HG03280 (cell line): ENCODE results near the gene CAMK1D.
"Not testable (repeated sequence)": the region's sequence is repeated elsewhere in the genome, so short reads cannot be mapped to it uniquely, and the experiment has no call there.

Source experiments
- ATAC-seq: cut with Tn5 transposase; IDR thresholded peaks from one replicate; pipeline ENCODE4 v1.9.1; 2021; ENCODE audit warnings: mild to moderate bottlenecking, moderate library complexity; ENCODE audit not compliant: unreplicated experiment

The CAMK1D gene

DNA sequence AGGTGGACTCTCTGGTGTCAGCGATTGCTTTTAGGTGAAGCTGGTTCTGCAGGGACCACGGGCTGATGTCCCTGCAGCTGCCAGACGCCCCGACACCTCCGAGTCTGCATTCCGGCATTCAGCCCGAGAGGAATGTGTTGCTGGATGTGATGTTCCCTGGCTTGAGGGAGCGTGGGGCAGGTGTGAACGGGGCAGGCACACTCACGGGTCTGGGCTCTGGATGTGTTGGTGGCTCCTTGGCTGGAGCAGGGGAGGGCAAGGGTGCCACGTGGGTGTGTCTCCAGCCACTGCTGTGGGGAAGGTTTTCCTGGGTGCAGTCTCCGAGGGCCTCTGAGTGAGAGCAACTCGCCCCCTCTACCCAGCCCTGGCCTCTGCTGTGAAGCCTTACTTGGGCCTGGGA is 140.5 kb downstream of the CAMK1D start:
- ATAC-seq = no peak

DNA sequence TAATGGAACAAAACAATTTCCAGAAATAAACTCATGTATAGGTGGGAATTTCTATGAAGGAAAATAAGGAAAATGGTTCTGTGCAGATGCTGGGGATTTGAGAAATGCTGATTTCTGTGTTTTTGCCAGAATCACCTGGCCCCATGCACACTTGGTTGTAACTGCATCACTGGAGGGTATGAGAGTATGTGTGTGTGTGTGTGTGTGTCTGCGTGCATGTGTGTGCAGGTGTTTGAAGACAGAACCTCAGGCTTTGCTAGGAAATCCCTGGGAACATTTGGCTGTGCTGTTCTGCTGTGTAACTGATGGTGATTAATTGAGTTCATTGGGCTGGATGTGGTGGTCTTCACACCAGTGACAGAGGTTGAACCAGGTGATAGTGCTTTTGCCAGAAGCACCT is 141.6 kb downstream of the CAMK1D start:
- no peak for ATAC-seq

DNA sequence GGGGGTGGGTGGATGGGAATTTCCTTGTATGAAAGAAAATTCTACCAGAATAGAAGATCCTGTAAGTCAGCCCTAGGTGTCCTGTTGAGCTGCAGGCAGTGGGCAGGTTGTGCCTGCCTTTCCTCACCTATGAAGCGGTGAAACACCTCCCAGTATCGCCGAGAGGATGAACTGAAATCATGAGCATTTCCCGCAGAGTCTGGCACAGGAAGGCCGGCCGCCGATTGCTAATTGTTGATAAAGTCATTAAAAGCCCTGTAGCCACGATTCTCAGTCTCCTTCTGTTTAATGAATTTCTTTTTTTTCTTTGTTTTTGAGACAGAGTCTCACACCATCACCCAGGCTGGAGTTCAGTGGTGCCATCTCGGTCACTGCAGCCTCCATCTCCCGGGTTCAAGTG is 142.1 kb downstream of the CAMK1D start:
- no peak for ATAC-seq

GRCh38 chr10:12492016-12492415 is 142.7 kb downstream of the CAMK1D start:
- ATAC-seq = no peak

GRCh38 chr10:12497046-12497445 is 147.7 kb downstream of the CAMK1D start:
- ATAC-seq = not testable (repeated sequence)

GRCh38 chr10:12499076-12499986 is 150.0 kb downstream of the CAMK1D start:
- ATAC-seq = no peak

GRCh38 chr10:12500381-12501303 is 151.3 kb downstream of the CAMK1D start:
- no peak for ATAC-seq

- no peak for ATAC-seq
Observed at GRCh38 chr10:12501324-12501723, 152.0 kb downstream of the CAMK1D start.

GRCh38 chr10:12501841-12502525 is 152.6 kb downstream of the CAMK1D start:
- no peak for ATAC-seq

- ATAC-seq = no peak
Observed at GRCh38 chr10:12502526-12503274, 153.4 kb downstream of the CAMK1D start.

DNA sequence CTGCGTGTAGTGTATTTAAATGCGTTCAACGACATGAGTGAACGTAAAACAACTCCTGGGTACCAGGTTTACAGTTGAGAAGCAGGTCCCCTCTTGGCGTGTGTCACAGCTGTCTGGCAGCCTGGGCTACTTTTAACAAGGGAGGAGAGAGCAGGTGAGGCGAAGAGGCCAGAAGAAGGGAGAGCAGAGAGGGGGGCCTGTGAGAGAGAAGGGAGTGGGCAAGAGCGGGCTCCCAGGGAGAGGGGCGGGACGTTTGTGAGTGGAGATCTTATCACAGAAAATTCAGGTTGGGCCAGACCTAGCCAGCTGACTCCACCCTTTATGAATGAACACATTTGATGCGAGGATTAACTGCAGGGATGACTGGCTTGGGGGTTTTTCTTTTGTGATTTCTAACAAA is 154.0 kb downstream of the CAMK1D start:
- ATAC-seq = no peak

- no peak for ATAC-seq
Observed at GRCh38 chr10:12504176-12504575, 154.8 kb downstream of the CAMK1D start.

GRCh38 chr10:12504628-12505027 is 155.3 kb downstream of the CAMK1D start:
- no peak for ATAC-seq

DNA sequence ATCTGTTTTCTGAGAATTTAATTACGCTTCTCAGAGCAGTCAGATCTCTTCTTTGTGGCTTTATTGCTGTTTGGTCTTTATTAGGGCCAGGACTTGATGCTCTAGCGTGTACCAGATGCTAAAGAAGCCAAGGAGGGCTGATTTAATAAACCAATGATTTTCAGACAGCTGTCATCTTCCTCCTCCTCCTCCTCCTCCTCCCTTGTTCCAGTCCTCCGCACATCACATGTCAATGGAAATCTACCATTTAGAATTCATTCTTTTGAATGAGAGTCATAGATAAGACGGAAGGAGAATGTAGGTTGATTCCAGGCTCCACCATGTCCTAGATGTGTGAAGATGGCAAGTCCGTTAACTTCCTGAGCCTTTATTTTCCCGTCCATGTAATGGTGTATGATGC is 156.3 kb downstream of the CAMK1D start:
- no peak for ATAC-seq

DNA sequence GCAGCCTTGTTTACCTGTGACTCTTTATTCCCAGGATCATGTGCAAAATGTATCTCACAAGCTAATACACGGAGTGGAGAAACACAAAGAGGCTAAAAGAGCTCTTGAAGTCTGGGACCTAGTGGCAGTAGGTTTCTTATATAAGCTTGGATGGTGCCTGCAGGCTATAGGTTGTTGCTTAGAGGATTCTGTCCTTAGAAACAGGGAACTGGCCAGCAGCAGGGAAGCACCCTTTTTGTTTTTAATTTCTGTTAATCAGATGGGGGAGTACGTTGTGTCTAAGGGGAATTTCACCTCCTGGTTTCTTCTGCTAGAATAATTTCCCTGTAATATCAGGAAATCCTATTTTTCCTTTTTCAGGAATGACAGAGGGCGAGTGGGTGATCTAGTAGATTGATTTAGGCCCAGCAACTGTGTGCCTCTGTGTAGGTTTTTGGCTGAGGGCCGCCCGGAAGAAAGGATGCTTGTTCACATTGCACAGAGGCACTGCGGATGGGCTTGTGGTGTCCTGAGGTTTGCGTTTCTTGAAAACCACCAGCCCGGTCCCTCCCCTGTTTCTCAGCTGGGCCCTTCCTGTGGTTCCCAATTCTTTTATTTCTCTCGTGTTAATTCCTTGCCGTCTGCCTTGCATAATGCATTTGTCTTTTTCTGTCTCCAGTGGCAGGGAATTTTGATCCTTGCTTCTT is 158.0 kb downstream of the CAMK1D start:
- no peak for ATAC-seq

DNA sequence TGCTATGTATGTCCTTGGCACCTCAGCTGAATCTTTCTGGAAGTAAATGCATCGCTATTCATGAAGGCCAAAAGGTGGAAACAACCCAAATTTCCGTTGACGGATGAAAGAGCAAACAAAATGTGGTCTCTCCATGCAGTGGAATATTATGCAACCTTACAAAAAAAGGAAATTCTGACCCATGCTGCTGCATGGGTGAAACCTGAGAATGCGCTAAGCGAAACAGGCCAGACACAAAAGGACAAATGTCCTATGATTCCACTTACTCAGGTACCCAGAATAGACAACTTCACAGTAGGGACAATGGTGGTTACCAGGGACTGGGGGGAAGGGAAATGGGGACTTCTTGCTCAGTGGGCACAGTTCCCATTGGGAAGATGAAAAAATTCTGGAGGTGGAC is 158.8 kb downstream of the CAMK1D start:
- no peak for ATAC-seq

GRCh38 chr10:12509016-12509793 is 159.9 kb downstream of the CAMK1D start:
- ATAC-seq = no peak

DNA sequence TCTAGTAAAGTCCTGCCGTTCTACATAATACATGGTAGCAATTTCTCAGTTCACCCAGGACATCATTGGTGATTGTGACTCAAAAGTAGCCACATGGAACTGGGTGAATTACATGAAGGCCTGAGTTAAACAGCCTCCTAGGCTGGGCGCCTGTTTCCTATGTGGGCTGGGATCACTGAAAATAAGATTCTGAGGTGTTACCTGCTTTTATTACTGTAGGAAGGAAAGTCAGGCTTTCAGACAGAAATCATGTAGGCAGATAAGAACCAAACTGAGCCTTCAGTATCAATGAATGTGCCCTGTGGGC is 160.4 kb downstream of the CAMK1D start:
- ATAC-seq = no peak

DNA sequence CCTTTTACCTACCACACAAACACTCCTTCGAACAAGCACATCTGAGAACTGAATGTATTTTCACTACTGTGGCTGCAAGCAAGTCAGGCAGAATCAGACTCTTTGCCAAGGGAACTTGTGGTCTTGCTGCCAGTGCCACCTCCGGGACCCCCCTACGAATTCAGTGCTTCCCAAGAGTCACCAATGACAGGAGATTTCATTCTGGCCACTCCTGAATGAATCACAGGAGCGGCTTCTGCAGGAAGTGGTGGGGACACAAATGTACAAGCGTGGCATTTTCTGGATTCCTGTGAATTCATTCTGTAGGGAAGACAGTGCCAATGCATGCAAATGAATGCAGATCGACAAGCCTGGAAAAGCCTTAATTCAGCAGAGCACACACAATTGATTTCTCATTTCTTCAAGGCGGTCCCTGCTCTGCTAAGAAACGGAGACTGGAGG is 161.2 kb downstream of the CAMK1D start:
- ATAC-seq = no peak
